GM18861 (cell line): ENCODE results near the gene SPR.
A peak's percentile ranks its signal among the peaks of the same experiment; 100 is the strongest.

Experiments
- ATAC-seq: cut with Tn5 transposase; IDR thresholded peaks from one replicate; pipeline ENCODE4 v1.9.1; 2021; ENCODE audit not compliant: unreplicated experiment

Gene SPR

GRCh38 chr2:72915320-72915906 lies 28.2 kb downstream of the SPR start:
- ATAC-seq = no peak

GRCh38 chr2:72915907-72916742 lies 28.9 kb downstream of the SPR start:
- ATAC-seq = peak; percentile 66

GRCh38 chr2:72916743-72917137 lies 29.5 kb downstream of the SPR start:
- ATAC-seq = no peak

GRCh38 chr2:72917138-72917876 lies 30.1 kb downstream of the SPR start, which contains the start of gene EMX1:
EMX1 (plus strand) TSS chr2:72917519; CDS start chr2:72917853, 334 bp downstream.
- peak; percentile 30 for ATAC-seq

GRCh38 chr2:72917877-72918553 lies 30.8 kb downstream of the SPR start:
- ATAC-seq = peak; percentile 0

- no peak for ATAC-seq
Observed at GRCh38 chr2:72919414-72920317, 32.5 kb downstream of the SPR start.

GRCh38 chr2:72920318-72921087 lies 33.3 kb downstream of the SPR start:
- ATAC-seq = no peak

- no peak for ATAC-seq
Observed at GRCh38 chr2:72921088-72921851, 34.1 kb downstream of the SPR start.

- no peak for ATAC-seq
Observed at GRCh38 chr2:72921853-72922252, 34.6 kb downstream of the SPR start.

GRCh38 chr2:72923833-72924352 lies 36.7 kb downstream of the SPR start:
- no peak for ATAC-seq

- ATAC-seq = peak; percentile 53
Observed at GRCh38 chr2:72924353-72925240, 37.4 kb downstream of the SPR start.

- no peak for ATAC-seq
Observed at GRCh38 chr2:72925328-72925943, 38.2 kb downstream of the SPR start.

GRCh38 chr2:72926368-72926767 lies 39.2 kb downstream of the SPR start:
- ATAC-seq = no peak

- ATAC-seq = no peak
Observed at GRCh38 chr2:72926811-72927465, 39.7 kb downstream of the SPR start.

- no peak for ATAC-seq
Observed at GRCh38 chr2:72927619-72928550, 40.7 kb downstream of the SPR start.
